H9 (cell line): ENCODE data around the gene MYO18A. TPM values are rescaled to one million over a fixed set of nuclear protein-coding genes. Genes with fewer than 3 reads are reported as not detected.
A peak's percentile ranks its signal among the peaks of the same experiment; 100 is the strongest.

Source experiments
- DNase-seq: peaks from one replicate; pipeline ENCODE4 v3.0.0-alpha.2; 2017
- H2AFZ ChIP-seq: one replicate; pipeline ENCODE4 v1.6.1; 2013; ENCODE audit warnings: mild to moderate bottlenecking, low read length, control low read depth, moderate library complexity
- H2AK5ac ChIP-seq: 2 replicates; pipeline ENCODE4 v1.6.1; 2013; ENCODE audit warnings: low read length, control low read depth, mixed read lengths; ENCODE audit not compliant: insufficient read length
- H2BK120ac ChIP-seq: one replicate; pipeline ENCODE4 v1.6.1; 2013; ENCODE audit warnings: low read depth, mild to moderate bottlenecking, low read length, control low read depth, inconsistent platforms; ENCODE audit not compliant: poor library complexity, severe bottlenecking
- H2BK12ac ChIP-seq: 2 replicates; pipeline ENCODE4 v1.6.1; 2013; ENCODE audit warnings: low read length, control low read depth, mixed read lengths, low read depth; ENCODE audit not compliant: insufficient read length
- H2BK15ac ChIP-seq: 2 replicates; pipeline ENCODE4 v1.6.1; 2013; ENCODE audit warnings: low read depth, low read length, control low read depth
- H2BK20ac ChIP-seq: one replicate; pipeline ENCODE4 v1.6.1; 2013; ENCODE audit warnings: low read depth, mild to moderate bottlenecking, low read length, control low read depth, inconsistent platforms; ENCODE audit not compliant: poor library complexity, severe bottlenecking
- H2BK5ac ChIP-seq: 2 replicates; pipeline ENCODE4 v1.6.1; 2013; ENCODE audit warnings: low read length, control low read depth, mixed read lengths; ENCODE audit not compliant: insufficient read length
- H3K14ac ChIP-seq: 2 replicates; pipeline ENCODE4 v1.6.1; 2013; ENCODE audit warnings: low read length, control low read depth; ENCODE audit not compliant: insufficient read depth
- H3K18ac ChIP-seq: 2 replicates; pipeline ENCODE4 v1.6.1; 2013; ENCODE audit warnings: low read depth, mild to moderate bottlenecking, mixed read lengths, low read length, control low read depth; ENCODE audit not compliant: insufficient read length
- H3K23ac ChIP-seq: 2 replicates; pipeline ENCODE4 v1.6.1; 2013; ENCODE audit warnings: low read length, control low read depth, mixed read lengths, low read depth; ENCODE audit not compliant: insufficient read length
- H3K23me2 ChIP-seq: 2 replicates; pipeline ENCODE4 v1.6.1; 2013; ENCODE audit warnings: low read depth, mild to moderate bottlenecking, mixed read lengths, low read length, control low read depth; ENCODE audit not compliant: insufficient read length, poor library complexity, severe bottlenecking
- H3K27ac ChIP-seq: 2 replicates; pipeline ENCODE4 v1.5.1; 2013; ENCODE audit warnings: low read length, control low read depth, mixed read lengths, low read depth; ENCODE audit not compliant: insufficient read length
- H3K27me3 ChIP-seq: 2 replicates; pipeline ENCODE4 v1.6.1; 2013; ENCODE audit warnings: low read length, control low read depth, inconsistent platforms; ENCODE audit not compliant: insufficient read depth
- H3K4ac ChIP-seq: 2 replicates; pipeline ENCODE4 v1.6.1; 2013; ENCODE audit warnings: low read depth, mild to moderate bottlenecking, control low read depth, inconsistent platforms, low read length, moderate library complexity
- H3K4me1 ChIP-seq: 2 replicates; pipeline ENCODE4 v1.6.1; 2013; ENCODE audit warnings: low read length, control low read depth, inconsistent platforms; ENCODE audit not compliant: insufficient read depth
- H3K4me2 ChIP-seq: 2 replicates; pipeline ENCODE4 v1.6.1; 2013; ENCODE audit warnings: low read length, control low read depth, mixed read lengths; ENCODE audit not compliant: insufficient read length, insufficient read depth
- H3K56ac ChIP-seq: 2 replicates; pipeline ENCODE4 v1.6.1; 2013; ENCODE audit warnings: low read depth, mild to moderate bottlenecking, mixed read lengths, low read length, control low read depth; ENCODE audit not compliant: insufficient read length
- H3K79me1 ChIP-seq: 2 replicates; pipeline ENCODE4 v1.6.1; 2013; ENCODE audit warnings: low read depth, mild to moderate bottlenecking, moderate library complexity, low read length, control low read depth, inconsistent platforms; ENCODE audit not compliant: insufficient read depth, poor library complexity, severe bottlenecking
- H3K79me2 ChIP-seq: 2 replicates; pipeline ENCODE4 v1.6.1; 2013; ENCODE audit warnings: low read length, control low read depth, inconsistent platforms; ENCODE audit not compliant: insufficient read depth
- H3K9ac ChIP-seq: 2 replicates; pipeline ENCODE4 v1.6.1; 2013; ENCODE audit warnings: low read length, control low read depth, mixed read lengths; ENCODE audit not compliant: insufficient read length; ENCODE audit errors: extremely low read depth
- H3K9me3 ChIP-seq: one replicate; pipeline ENCODE4 v1.6.1; 2013; ENCODE audit warnings: low read depth, low read length, inconsistent platforms; ENCODE audit not compliant: control insufficient read depth
- H3T11ph ChIP-seq: one replicate; pipeline ENCODE4 v1.6.1; 2013; ENCODE audit warnings: mild to moderate bottlenecking, low read length, control low read depth, inconsistent platforms
- H4K20me1 ChIP-seq: one replicate; pipeline ENCODE4 v1.6.1; 2013; ENCODE audit not compliant: control insufficient read depth, insufficient read length, insufficient read depth
- H4K5ac ChIP-seq: 2 replicates; pipeline ENCODE4 v1.6.1; 2013; ENCODE audit warnings: low read depth, mild to moderate bottlenecking, mixed read lengths, low read length, control low read depth; ENCODE audit not compliant: insufficient read length
- H4K8ac ChIP-seq: replicated peaks from 2 replicates; pipeline ENCODE4 v1.6.1; 2013; ENCODE audit warnings: low read length, control low read depth, mixed read lengths, low read depth; ENCODE audit not compliant: insufficient read length
- H4K91ac ChIP-seq: 2 replicates; pipeline ENCODE4 v1.6.1; 2013; ENCODE audit warnings: low read depth, mild to moderate bottlenecking, moderate library complexity, mixed read lengths, low read length, control low read depth; ENCODE audit not compliant: insufficient read length
- H3K27ac Mint-ChIP-seq, 3 experiments: 2 replicates in 2 of 3; 3 replicates in 1 of 3; pipeline ENCODE4 v1.8.0; 2020 to 2021; ENCODE audit warnings: mixed read lengths in 3 of 3, mild to moderate bottlenecking in 1 of 3, moderate library complexity in 1 of 3
- H3K27me3 Mint-ChIP-seq: 2 replicates; pipeline ENCODE4 v1.8.0; 2021; ENCODE audit warnings: low read depth, mild to moderate bottlenecking, moderate library complexity, mixed read lengths
- H3K36me3 Mint-ChIP-seq, 3 experiments: 2 replicates in 2 of 3; 3 replicates in 1 of 3; pipeline ENCODE4 v1.8.0; 2020 to 2021; ENCODE audit warnings: low read depth in 3 of 3, mixed read lengths in 3 of 3; ENCODE audit not compliant: insufficient read depth in 1 of 3
- H3K4me1 Mint-ChIP-seq, 2 experiments: 2 replicates each; pipeline ENCODE4 v1.8.0; 2020; ENCODE audit warnings: mixed read lengths in 2 of 2
- H3K4me3 Mint-ChIP-seq, 2 experiments: 2 replicates in 1 of 2; 3 replicates in 1 of 2; pipeline ENCODE4 v1.8.0; 2020 to 2021; ENCODE audit warnings: mild to moderate bottlenecking in 2 of 2, mixed read lengths in 2 of 2, moderate library complexity in 1 of 2
- H3K9me3 Mint-ChIP-seq, 2 experiments: 2 replicates in 1 of 2; 3 replicates in 1 of 2; pipeline ENCODE4 v1.8.0; 2020; ENCODE audit warnings: mild to moderate bottlenecking in 2 of 2, mixed read lengths in 2 of 2, moderate library complexity in 1 of 2
- WGBS: extraction: QIAGEN DNeasy Blood & Tissue Kit; methylation state at CpG from one replicate; pipeline ENCODE4 v1.1.7; 2013; ENCODE audit warnings: missing lambda C conversion rate, low lambda C conversion rate, mixed read lengths; ENCODE audit not compliant: insufficient read length; ENCODE audit errors: extremely low coverage; 5-methylcytosine and 5-hydroxymethylcytosine counted together
- total RNA-seq: library from RNA; stranded (reverse); gene quantifications from 2 replicates; pipeline ENCODE4 v1.2.1, GENCODE V29; 2021
- TF ChIP-seq, protein P1 (sequence below): fragments of 200-600 bp; sonication (generic); conservative IDR thresholded peaks from 3 replicates; pipeline ENCODE4 v1.8.0; 2021; ENCODE audit warnings: antibody characterized with exemption, mild to moderate bottlenecking

MYO18A gene
- total RNA-seq, 1 experiment from 2014 or later = 21.6 TPM

DNA sequence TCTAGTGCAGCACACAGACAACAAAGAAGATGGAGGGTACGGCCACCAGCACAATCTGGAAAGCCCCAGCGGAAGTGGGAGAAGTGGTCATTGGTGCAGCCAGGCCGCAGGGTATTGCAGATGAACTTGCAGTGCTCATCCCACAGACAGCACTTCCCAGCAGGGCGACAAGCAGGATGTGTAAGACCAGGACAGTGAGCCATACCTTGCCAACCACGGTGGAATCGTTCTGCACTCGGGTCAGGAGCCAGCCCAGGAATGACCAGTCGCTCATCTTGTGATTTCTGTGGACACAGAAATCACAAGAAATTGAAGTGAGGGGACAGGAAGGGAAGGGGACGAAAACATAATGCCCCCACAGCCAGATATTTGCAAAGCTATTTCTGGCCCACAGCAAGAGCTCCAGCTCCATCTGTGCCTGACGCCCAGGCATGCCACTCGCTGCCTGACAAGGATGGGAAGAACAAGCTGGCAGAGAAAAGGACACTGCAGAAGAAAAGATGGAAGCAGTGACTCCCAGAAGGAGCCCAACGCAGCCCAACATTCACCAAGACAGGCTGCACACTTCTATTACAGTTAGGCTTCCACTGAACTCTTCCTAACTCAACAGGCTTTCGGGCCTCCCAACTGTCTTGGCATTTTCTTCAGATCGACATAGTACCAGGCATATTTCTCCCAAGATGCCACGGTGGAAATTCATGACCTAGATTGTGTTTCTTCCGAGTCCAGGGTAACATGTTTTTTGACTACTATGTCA, 17.5 kb upstream of the MYO18A start:
- H3K4me1 Mint-ChIP-seq = peaks cover 5 to 6% of the 10 kb centered on the region in 2 experiments; a peak in 3 of 4 replicates
- Histone ChIP-seq H2BK20ac (no peak overlapping the region), H2BK15ac (no peak overlapping the region), H3K79me1 (no peaks in the 10 kb centered on the region), H4K5ac (no peak overlapping the region), H3K4me2 (no peak overlapping the region), H3K14ac (no peak overlapping the region), H2BK5ac (no peak overlapping the region), H4K20me1 (no peaks in the 10 kb centered on the region), H2BK12ac (no peak overlapping the region), H3K56ac (no peak overlapping the region), H3K4ac (no peak overlapping the region), H3K18ac (no peak overlapping the region), H2AFZ (no peak overlapping the region), H3K27ac (no peak overlapping the region), H3K79me2 (no peaks in the 10 kb centered on the region), H3K4me1 (no peaks in the 10 kb centered on the region), H2BK120ac (no peak overlapping the region), H3K23me2 (no peaks in the 10 kb centered on the region), H4K8ac (no peak overlapping the region), H3K23ac (no peak overlapping the region), H3K27me3 (no peaks in the 10 kb centered on the region), H2AK5ac (no peak overlapping the region), H3K9me3 (no peaks in the 10 kb centered on the region), H3K9ac (no peak overlapping the region), H4K91ac (no peak overlapping the region), H3T11ph (no peak overlapping the region)
- TF ChIP-seq, protein P1, sequence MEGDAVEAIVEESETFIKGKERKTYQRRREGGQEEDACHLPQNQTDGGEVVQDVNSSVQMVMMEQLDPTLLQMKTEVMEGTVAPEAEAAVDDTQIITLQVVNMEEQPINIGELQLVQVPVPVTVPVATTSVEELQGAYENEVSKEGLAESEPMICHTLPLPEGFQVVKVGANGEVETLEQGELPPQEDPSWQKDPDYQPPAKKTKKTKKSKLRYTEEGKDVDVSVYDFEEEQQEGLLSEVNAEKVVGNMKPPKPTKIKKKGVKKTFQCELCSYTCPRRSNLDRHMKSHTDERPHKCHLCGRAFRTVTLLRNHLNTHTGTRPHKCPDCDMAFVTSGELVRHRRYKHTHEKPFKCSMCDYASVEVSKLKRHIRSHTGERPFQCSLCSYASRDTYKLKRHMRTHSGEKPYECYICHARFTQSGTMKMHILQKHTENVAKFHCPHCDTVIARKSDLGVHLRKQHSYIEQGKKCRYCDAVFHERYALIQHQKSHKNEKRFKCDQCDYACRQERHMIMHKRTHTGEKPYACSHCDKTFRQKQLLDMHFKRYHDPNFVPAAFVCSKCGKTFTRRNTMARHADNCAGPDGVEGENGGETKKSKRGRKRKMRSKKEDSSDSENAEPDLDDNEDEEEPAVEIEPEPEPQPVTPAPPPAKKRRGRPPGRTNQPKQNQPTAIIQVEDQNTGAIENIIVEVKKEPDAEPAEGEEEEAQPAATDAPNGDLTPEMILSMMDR = no peak
- peaks cover 1% of the 10 kb centered on the region; the same call in 1 of the 2 replicates for H3K27me3 Mint-ChIP-seq
- no CpG with 5 or more reads among the region's 16 CpGs for WGBS
- no peaks in the 10 kb centered on the region for H3K36me3 Mint-ChIP-seq
- DNase-seq = no peak
- no peaks in the 10 kb centered on the region for H3K9me3 Mint-ChIP-seq
- peak overlapping the region in 2 of 3 experiments; percentile 23 to 40; a peak in 2 of 7 replicates for H3K27ac Mint-ChIP-seq
- H3K4me3 Mint-ChIP-seq = no peak overlapping the region
